Hepatocyte (in vitro differentiated cells): ENCODE data around the gene CEACAM16. TPM values are rescaled to one million over a fixed set of nuclear protein-coding genes. Genes with fewer than 3 reads are reported as not detected.

ENCODE experiments used
- DNase-seq: peaks from one replicate; pipeline ENCODE4 v3.0.0-alpha.2; 2016; ENCODE audit warnings: low spot score
- H2AFZ ChIP-seq: fragments of 200-600 bp; sonication (generic); 2 replicates; pipeline ENCODE4 v1.6.0; 2016; ENCODE audit warnings: antibody characterized with exemption, mild to moderate bottlenecking
- H3K27ac ChIP-seq: fragments of 200-600 bp; sonication (generic); 2 replicates; pipeline ENCODE4 v1.5.1; 2016; ENCODE audit warnings: mild to moderate bottlenecking
- H3K27me3 ChIP-seq: fragments of 200-600 bp; sonication (generic); 2 replicates; pipeline ENCODE4 v1.6.1; 2016
- H3K36me3 ChIP-seq: fragments of 200-600 bp; sonication (generic); replicated peaks from 2 replicates; pipeline ENCODE4 v1.5.1; 2016; ENCODE audit warnings: low read depth; ENCODE audit not compliant: insufficient read depth
- H3K4me1 ChIP-seq: fragments of 200-600 bp; sonication (generic); 2 replicates; pipeline ENCODE4 v1.5.1; 2016; ENCODE audit warnings: mild to moderate bottlenecking, moderate library complexity; ENCODE audit not compliant: insufficient read depth
- H3K4me2 ChIP-seq: fragments of 200-600 bp; sonication (generic); 2 replicates; pipeline ENCODE4 v1.6.0; 2016
- H3K4me3 ChIP-seq: fragments of 200-600 bp; sonication (generic); 2 replicates; pipeline ENCODE4 v1.5.1; 2016; ENCODE audit warnings: mild to moderate bottlenecking
- H3K79me2 ChIP-seq: fragments of 200-600 bp; sonication (generic); 2 replicates; pipeline ENCODE4 v1.6.0; 2017; ENCODE audit warnings: mild to moderate bottlenecking
- H3K9me2 ChIP-seq: fragments of 200-600 bp; sonication (generic); replicated peaks from 2 replicates; pipeline ENCODE4 v1.6.0; 2017; ENCODE audit warnings: mild to moderate bottlenecking; ENCODE audit not compliant: insufficient read depth
- H3K9me3 ChIP-seq: fragments of 200-600 bp; sonication (generic); 2 replicates; pipeline ENCODE4 v1.5.1; 2016; ENCODE audit warnings: low read depth, mild to moderate bottlenecking
- H4K20me1 ChIP-seq: fragments of 200-600 bp; sonication (generic); 2 replicates; pipeline ENCODE4 v1.6.0; 2016; ENCODE audit warnings: mild to moderate bottlenecking; ENCODE audit not compliant: insufficient read depth, poor library complexity, severe bottlenecking
- EZH2 ChIP-seq: fragments of 200-600 bp; sonication (generic); IDR thresholded peaks from 2 replicates; pipeline ENCODE4 v1.6.1; 2016; ENCODE audit warnings: antibody characterized with exemption, mild to moderate bottlenecking, borderline replicate concordance
- EZH2phosphoT487 ChIP-seq: fragments of 200-600 bp; sonication (generic); IDR thresholded peaks from one replicate; pipeline ENCODE4 v1.6.1; 2018; ENCODE audit warnings: antibody characterized with exemption, mild to moderate bottlenecking, low read depth, moderate library complexity; ENCODE audit not compliant: unreplicated experiment, severe bottlenecking
- WGBS: methylation state at CpG from one replicate; pipeline ENCODE4 v1.1.6; 2016; ENCODE audit warnings: low lambda C conversion rate; ENCODE audit errors: missing lambda C conversion rate; 5-methylcytosine and 5-hydroxymethylcytosine counted together
- polyA plus RNA-seq: library from polyadenylated mRNA; unstranded; fragments of >200 nt; fragmentation: Nextera tagmentation; extraction: Ambion mirVana; gene quantifications from 2 replicates; pipeline ENCODE4 v1.2.1, GENCODE V29; 2016
- total RNA-seq: library from RNA; depleted of rRNA; stranded (reverse); fragments of >200 nt; gene quantifications from 2 replicates; pipeline ENCODE4 v1.2.3, GENCODE V29; 2014
- TF ChIP-seq, protein P1 (sequence below): fragments of 200-600 bp; sonication (generic); IDR thresholded peaks from 2 replicates; pipeline ENCODE4 v1.5.1; 2016; ENCODE audit warnings: antibody characterized with exemption, mild to moderate bottlenecking; ENCODE audit not compliant: poor library complexity

The CEACAM16 gene
- total and polyA plus RNA-seq, 2 experiments from 2014 or later: 0.73 TPM; not detected in 1

- Histone ChIP-seq H3K27ac (no peak overlapping the region), H3K9me2 (no peaks in the 10 kb centered on the region), H3K4me1 (no peaks in the 10 kb centered on the region), H3K79me2 (no peaks in the 10 kb centered on the region), H2AFZ (no peak overlapping the region), H3K27me3 (no peaks in the 10 kb centered on the region), H3K9me3 (no peaks in the 10 kb centered on the region), H4K20me1 (no peaks in the 10 kb centered on the region), H3K36me3 (no peaks in the 10 kb centered on the region), H3K4me2 (no peak overlapping the region), H3K4me3 (no peak overlapping the region)
- DNase-seq: no peak
- 95% methylated on average over 11 of the region's 15 CpGs for WGBS
- TF ChIP-seq EZH2 (no peak), EZH2phosphoT487 (no peak)
- TF ChIP-seq, protein P1, sequence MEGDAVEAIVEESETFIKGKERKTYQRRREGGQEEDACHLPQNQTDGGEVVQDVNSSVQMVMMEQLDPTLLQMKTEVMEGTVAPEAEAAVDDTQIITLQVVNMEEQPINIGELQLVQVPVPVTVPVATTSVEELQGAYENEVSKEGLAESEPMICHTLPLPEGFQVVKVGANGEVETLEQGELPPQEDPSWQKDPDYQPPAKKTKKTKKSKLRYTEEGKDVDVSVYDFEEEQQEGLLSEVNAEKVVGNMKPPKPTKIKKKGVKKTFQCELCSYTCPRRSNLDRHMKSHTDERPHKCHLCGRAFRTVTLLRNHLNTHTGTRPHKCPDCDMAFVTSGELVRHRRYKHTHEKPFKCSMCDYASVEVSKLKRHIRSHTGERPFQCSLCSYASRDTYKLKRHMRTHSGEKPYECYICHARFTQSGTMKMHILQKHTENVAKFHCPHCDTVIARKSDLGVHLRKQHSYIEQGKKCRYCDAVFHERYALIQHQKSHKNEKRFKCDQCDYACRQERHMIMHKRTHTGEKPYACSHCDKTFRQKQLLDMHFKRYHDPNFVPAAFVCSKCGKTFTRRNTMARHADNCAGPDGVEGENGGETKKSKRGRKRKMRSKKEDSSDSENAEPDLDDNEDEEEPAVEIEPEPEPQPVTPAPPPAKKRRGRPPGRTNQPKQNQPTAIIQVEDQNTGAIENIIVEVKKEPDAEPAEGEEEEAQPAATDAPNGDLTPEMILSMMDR: no peak
Observed at GRCh38 chr19:44701228-44701627, 2.3 kb downstream of the CEACAM16 start.

DNA sequence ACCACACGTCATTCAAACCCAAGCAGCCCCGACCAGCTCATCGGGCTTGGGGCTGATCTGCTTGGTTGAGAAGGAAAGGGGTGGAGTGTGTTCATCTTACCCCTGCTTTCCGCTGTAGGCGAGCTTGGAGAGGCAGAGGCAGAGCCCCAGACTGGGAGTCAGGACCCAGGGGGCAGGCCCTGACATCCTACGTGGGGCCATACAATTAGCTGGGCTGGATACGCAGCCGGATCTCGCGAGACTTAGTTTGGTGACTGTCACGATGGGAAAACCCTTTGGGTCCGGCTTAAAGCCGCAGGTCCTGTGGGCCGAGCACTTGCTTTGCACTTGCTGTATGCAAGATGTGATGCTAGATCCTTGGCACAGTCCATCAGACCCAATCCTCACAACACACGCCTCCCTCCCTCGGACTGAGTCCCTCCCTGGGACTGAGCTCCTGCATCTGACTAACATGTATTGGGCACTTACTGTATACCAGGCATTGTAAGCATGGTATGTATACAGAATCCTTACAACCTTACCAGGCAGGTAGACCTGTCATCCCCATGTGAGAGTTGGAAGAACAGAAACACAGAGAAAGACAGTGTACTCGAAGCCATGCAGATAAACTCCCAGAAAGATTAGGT lies 3.7 kb downstream of the CEACAM16 start:
- Histone ChIP-seq H3K4me2 (no peak overlapping the region), H3K36me3 (no peaks in the 10 kb centered on the region), H4K20me1 (no peaks in the 10 kb centered on the region), H2AFZ (no peak overlapping the region), H3K9me3 (no peaks in the 10 kb centered on the region), H3K79me2 (no peaks in the 10 kb centered on the region), H3K27me3 (no peaks in the 10 kb centered on the region), H3K4me3 (no peak overlapping the region), H3K4me1 (no peaks in the 10 kb centered on the region), H3K27ac (no peak overlapping the region), H3K9me2 (no peaks in the 10 kb centered on the region)
- no peak for DNase-seq
- 90% methylated on average over 17 of the region's 17 CpGs for WGBS
- no peak for TF ChIP-seq EZH2phosphoT487

- Histone ChIP-seq H4K20me1 (no peaks in the 10 kb centered on the region), H3K4me2 (no peak overlapping the region), H3K79me2 (no peaks in the 10 kb centered on the region), H3K36me3 (no peaks in the 10 kb centered on the region), H2AFZ (no peak overlapping the region), H3K27me3 (no peaks in the 10 kb centered on the region), H3K9me3 (no peaks in the 10 kb centered on the region), H3K9me2 (no peaks in the 10 kb centered on the region), H3K27ac (no peak overlapping the region), H3K4me3 (no peak overlapping the region), H3K4me1 (no peaks in the 10 kb centered on the region)
- DNase-seq: no peak
- TF ChIP-seq EZH2 (no peak), EZH2phosphoT487 (no peak)
- TF ChIP-seq, protein P1: no peak
- 94% methylated on average over 28 of the region's 28 CpGs for WGBS
Observed at GRCh38 chr19:44703336-44704078, 4.6 kb downstream of the CEACAM16 start.

GRCh38 chr19:44704982-44705381 lies 6.0 kb downstream of the CEACAM16 start:
- no peak overlapping the region for H2AFZ ChIP-seq
- H4K20me1 ChIP-seq: no peaks in the 10 kb centered on the region
- H3K4me3 ChIP-seq: no peak overlapping the region
- H3K36me3 ChIP-seq: no peaks in the 10 kb centered on the region
- 91% methylated on average over 1 of the region's 1 CpG for WGBS
- no peak overlapping the region for H3K27ac ChIP-seq
- no peak overlapping the region for H3K4me2 ChIP-seq
- no peaks in the 10 kb centered on the region for H3K9me3 ChIP-seq
- no peaks in the 10 kb centered on the region for H3K4me1 ChIP-seq
- TF ChIP-seq, protein P1: no peak
- TF ChIP-seq EZH2 (no peak), EZH2phosphoT487 (no peak)
- no peak for DNase-seq
- H3K79me2 ChIP-seq: no peaks in the 10 kb centered on the region
- no peaks in the 10 kb centered on the region for H3K9me2 ChIP-seq
- no peaks in the 10 kb centered on the region for H3K27me3 ChIP-seq
